Stomach (tissue), 4 donors: ENCODE results near the gene CDK19.

Experiments used
- EP300 ChIP-seq: sonication (generic); formaldehyde crosslinking; IDR thresholded peaks from one replicate; pipeline ENCODE4 v1.6.1; 2017; ENCODE audit warnings: antibody characterized with exemption
- POLR2A ChIP-seq, 4 donors: fragments of 450-650 bp; IDR thresholded peaks; one replicate each; pipeline ENCODE4 v1.6.1; 2016; ENCODE audit warnings: antibody characterized with exemption in 4 of 4, control low read depth in 2 of 4, mild to moderate bottlenecking in 1 of 4, moderate library complexity in 1 of 4
- POLR2AphosphoS5 ChIP-seq, 3 donors: sonication (generic); formaldehyde crosslinking; IDR thresholded peaks; one replicate each; pipeline ENCODE4 v1.6.1; 2016; ENCODE audit warnings: antibody characterized with exemption in 3 of 3
- TF ChIP-seq, protein P1 (sequence below), 7 experiments: fragments of 450-650 bp in 4 of 7; fragments of 200-600 bp in 3 of 7; sonication (generic) in 3 of 7; IDR thresholded peaks; one replicate each; pipeline ENCODE4 v1.5.1; 2016 to 2019; ENCODE audit warnings: antibody characterized with exemption in 7 of 7, control low read depth in 2 of 7, mild to moderate bottlenecking in 1 of 7

DNA sequence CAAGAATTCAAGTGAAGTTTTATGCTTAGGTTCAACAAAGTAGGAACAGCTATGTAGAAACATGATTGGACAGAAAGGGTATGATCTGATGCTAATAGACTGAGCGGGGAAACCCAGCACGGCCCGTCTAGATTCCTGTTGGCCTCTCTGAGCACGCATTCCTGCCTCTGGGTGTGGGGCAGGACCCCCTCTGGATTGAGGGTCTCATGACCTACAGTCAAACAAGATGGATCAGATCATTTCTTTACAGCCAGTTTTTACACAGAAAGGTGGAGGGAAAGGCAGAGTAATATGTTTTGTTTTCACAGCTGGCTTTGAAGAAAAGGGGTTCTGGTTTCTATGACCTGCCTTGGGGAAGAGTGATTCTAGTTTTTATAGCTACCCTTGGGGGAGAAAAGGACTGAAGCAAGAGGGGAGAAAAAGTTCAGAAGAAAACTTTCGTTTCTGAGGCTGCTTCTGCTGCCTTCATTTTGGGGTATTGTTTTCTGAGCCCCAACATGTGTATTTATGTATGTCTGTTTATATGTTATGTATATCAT lies 239.3 kb downstream of the CDK19 start:
- TF ChIP-seq, protein P1, sequence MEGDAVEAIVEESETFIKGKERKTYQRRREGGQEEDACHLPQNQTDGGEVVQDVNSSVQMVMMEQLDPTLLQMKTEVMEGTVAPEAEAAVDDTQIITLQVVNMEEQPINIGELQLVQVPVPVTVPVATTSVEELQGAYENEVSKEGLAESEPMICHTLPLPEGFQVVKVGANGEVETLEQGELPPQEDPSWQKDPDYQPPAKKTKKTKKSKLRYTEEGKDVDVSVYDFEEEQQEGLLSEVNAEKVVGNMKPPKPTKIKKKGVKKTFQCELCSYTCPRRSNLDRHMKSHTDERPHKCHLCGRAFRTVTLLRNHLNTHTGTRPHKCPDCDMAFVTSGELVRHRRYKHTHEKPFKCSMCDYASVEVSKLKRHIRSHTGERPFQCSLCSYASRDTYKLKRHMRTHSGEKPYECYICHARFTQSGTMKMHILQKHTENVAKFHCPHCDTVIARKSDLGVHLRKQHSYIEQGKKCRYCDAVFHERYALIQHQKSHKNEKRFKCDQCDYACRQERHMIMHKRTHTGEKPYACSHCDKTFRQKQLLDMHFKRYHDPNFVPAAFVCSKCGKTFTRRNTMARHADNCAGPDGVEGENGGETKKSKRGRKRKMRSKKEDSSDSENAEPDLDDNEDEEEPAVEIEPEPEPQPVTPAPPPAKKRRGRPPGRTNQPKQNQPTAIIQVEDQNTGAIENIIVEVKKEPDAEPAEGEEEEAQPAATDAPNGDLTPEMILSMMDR (IDR thresholded peaks at IDR 0.05) = no peak
- TF ChIP-seq POLR2A (IDR thresholded peaks at IDR 0.05) (no peak), EP300 (no peak), POLR2AphosphoS5 (IDR thresholded peaks at IDR 0.05) (no peak)
